Measurements from ENCODE around the gene C6orf136.

C6orf136 gene

GRCh38 chr6:30684386-30685156 lies 37.6 kb downstream of the C6orf136 start:
- Histone ChIP-seq H3K23ac (ENCODE audit: low read depth, low read length, poor library complexity) (no peak overlapping the region), H3K4me3 (ENCODE audit: low read length in 2 of 2) (peak overlapping the region; percentile 31 to 83), H3K27me3 (ENCODE audit: control insufficient read depth in 3 of 3, insufficient read depth in 3 of 3, low read depth in 1 of 3, low read length in 3 of 3) (no peaks in the 10 kb centered on the region), H3K4me1 (ENCODE audit: control insufficient read depth in 2 of 2, insufficient read depth in 1 of 2, low read depth in 1 of 2, low read length in 2 of 2) (peaks cover 56 to 59% of the 10 kb centered on the region in 2 donors), H3K79me1 (ENCODE audit: low read depth, low read length) (peaks cover 7% of the 10 kb centered on the region), H4K91ac (ENCODE audit: low read depth, low read length, poor library complexity) (no peak overlapping the region), H2BK120ac (ENCODE audit: low read depth, low read length) (no peak overlapping the region), H3K36me3 (replicated peaks in 1 of 2; ENCODE audit: control insufficient read depth in 2 of 2, insufficient read depth in 2 of 2, low read length in 2 of 2) (peaks cover 3 to 59% of the 10 kb centered on the region in 2 donors), H2BK5ac (ENCODE audit: low read length) (no peak overlapping the region), H2AFZ (ENCODE audit: low read length) (no peak overlapping the region), H2AK5ac (ENCODE audit: low read depth, low read length) (peak overlapping the region; percentile 61), H2BK15ac (ENCODE audit: low read length) (peak overlapping the region; percentile 46), H3K4me2 (ENCODE audit: insufficient read depth, low read length, poor library complexity, severe bottlenecking) (peak overlapping the region; percentile 56), H2BK12ac (ENCODE audit: low read length) (no peak overlapping the region), H3K14ac (ENCODE audit: low read length) (no peak overlapping the region), H3K9me3 (replicated peaks in 1 of 2; ENCODE audit: control insufficient read depth in 2 of 2, insufficient read depth in 1 of 2, low read depth in 1 of 2, low read length in 2 of 2) (no peaks in the 10 kb centered on the region), H3K27ac (replicated peaks; ENCODE audit: low read length) (no peak overlapping the region), H3K9ac (ENCODE audit: low read depth, low read length, poor library complexity) (peak overlapping the region; percentile 87), H4K8ac (ENCODE audit: low read depth, low read length) (no peak overlapping the region), H3K18ac (ENCODE audit: low read length) (peak overlapping the region; percentile 51), H3K4ac (ENCODE audit: low read length) (no peak overlapping the region)
- WGBS, 2 donors (ENCODE audit: extremely low coverage in 2 of 2, insufficient read length in 2 of 2, insufficient replicate concordance in 1 of 2) = no CpG with 5 or more reads among the region's 21 CpGs
- DNase-seq (ENCODE audit: low spot score) = no peak

DNA sequence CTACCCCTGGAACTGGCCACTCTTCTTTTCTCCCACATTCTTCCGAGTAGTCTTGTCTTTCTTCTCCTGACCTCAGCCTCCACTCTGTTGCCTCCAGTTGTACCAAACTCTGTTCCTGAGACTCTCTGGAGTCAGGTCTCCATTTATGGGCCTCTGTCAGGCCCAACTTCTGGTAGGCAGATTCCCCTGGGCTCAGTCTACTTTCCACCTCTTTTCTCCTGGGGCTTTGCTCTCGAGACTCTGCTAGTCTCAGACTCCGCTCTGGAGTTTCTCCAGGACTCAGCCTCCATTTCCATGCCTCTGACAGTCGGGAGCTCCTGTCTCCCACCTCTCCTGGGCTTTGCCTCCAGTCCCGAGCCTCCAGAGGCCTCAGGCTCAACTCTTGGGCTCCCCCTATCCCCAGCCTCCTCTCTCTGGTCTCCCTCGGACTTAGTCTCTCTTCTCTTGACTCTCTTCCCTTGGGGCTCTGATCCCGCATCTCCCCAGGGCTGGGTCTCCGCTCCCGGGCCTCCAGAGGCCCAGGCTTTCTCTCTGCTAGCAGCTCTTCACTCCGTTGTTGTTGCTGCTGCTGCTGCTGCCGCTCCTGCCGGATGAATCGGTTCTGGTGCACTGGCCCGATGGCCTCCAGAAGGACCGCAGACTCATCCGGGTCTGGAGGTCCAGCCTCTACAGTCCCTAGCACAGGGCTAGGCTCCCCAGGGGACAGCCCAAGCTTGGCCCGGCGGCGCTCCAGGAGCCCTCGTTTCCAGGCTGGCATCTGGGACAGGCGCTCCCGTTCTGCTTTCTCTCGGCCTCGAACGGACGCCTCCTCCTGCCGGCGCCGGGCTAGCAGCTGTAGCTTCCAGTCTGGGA lies 38.5 kb downstream of the C6orf136 start:
- no peak overlapping the region for H2BK12ac ChIP-seq (ENCODE audit: low read length)
- H3K79me1 ChIP-seq (ENCODE audit: low read depth, low read length) = peaks cover 9% of the 10 kb centered on the region
- DNase-seq (ENCODE audit: low spot score) = no peak
- H3K4me3 ChIP-seq (ENCODE audit: low read length in 2 of 2) = peak overlapping the region; percentile 83 to 91
- H2BK15ac ChIP-seq (ENCODE audit: low read length) = peak overlapping the region; percentile 46
- no peak overlapping the region for H3K14ac ChIP-seq (ENCODE audit: low read length)
- peak overlapping the region; percentile 62 for H3K23ac ChIP-seq (ENCODE audit: low read depth, low read length, poor library complexity)
- no peak overlapping the region for H3K4ac ChIP-seq (ENCODE audit: low read length)
- H2AK5ac ChIP-seq (ENCODE audit: low read depth, low read length) = peak overlapping the region; percentile 61
- peaks cover 56 to 61% of the 10 kb centered on the region in 2 donors for H3K4me1 ChIP-seq (ENCODE audit: control insufficient read depth in 2 of 2, insufficient read depth in 1 of 2, low read depth in 1 of 2, low read length in 2 of 2)
- H4K8ac ChIP-seq (ENCODE audit: low read depth, low read length) = no peak overlapping the region
- no peak overlapping the region for H2BK120ac ChIP-seq (ENCODE audit: low read depth, low read length)
- peaks cover 3 to 52% of the 10 kb centered on the region in 2 donors for H3K36me3 ChIP-seq (replicated peaks in 1 of 2; ENCODE audit: control insufficient read depth in 2 of 2, insufficient read depth in 2 of 2, low read length in 2 of 2)
- H3K4me2 ChIP-seq (ENCODE audit: insufficient read depth, low read length, poor library complexity, severe bottlenecking) = peak overlapping the region; percentile 80
- no peaks in the 10 kb centered on the region for H3K9me3 ChIP-seq (replicated peaks in 1 of 2; ENCODE audit: control insufficient read depth in 2 of 2, insufficient read depth in 1 of 2, low read depth in 1 of 2, low read length in 2 of 2)
- no peak overlapping the region for H3K9ac ChIP-seq (ENCODE audit: low read depth, low read length, poor library complexity)
- no CpG with 5 or more reads among the region's 29 CpGs for WGBS, 2 donors (ENCODE audit: extremely low coverage in 2 of 2, insufficient read length in 2 of 2, insufficient replicate concordance in 1 of 2)
- H3K27me3 ChIP-seq (ENCODE audit: control insufficient read depth in 3 of 3, insufficient read depth in 3 of 3, low read depth in 1 of 3, low read length in 3 of 3) = no peaks in the 10 kb centered on the region
- no peak overlapping the region for H3K18ac ChIP-seq (ENCODE audit: low read length)
- no peak overlapping the region for H3K27ac ChIP-seq (replicated peaks; ENCODE audit: low read length)
- H2AFZ ChIP-seq (ENCODE audit: low read length) = no peak overlapping the region
- H4K91ac ChIP-seq (ENCODE audit: low read depth, low read length, poor library complexity) = no peak overlapping the region
- no peak overlapping the region for H2BK5ac ChIP-seq (ENCODE audit: low read length)

DNA sequence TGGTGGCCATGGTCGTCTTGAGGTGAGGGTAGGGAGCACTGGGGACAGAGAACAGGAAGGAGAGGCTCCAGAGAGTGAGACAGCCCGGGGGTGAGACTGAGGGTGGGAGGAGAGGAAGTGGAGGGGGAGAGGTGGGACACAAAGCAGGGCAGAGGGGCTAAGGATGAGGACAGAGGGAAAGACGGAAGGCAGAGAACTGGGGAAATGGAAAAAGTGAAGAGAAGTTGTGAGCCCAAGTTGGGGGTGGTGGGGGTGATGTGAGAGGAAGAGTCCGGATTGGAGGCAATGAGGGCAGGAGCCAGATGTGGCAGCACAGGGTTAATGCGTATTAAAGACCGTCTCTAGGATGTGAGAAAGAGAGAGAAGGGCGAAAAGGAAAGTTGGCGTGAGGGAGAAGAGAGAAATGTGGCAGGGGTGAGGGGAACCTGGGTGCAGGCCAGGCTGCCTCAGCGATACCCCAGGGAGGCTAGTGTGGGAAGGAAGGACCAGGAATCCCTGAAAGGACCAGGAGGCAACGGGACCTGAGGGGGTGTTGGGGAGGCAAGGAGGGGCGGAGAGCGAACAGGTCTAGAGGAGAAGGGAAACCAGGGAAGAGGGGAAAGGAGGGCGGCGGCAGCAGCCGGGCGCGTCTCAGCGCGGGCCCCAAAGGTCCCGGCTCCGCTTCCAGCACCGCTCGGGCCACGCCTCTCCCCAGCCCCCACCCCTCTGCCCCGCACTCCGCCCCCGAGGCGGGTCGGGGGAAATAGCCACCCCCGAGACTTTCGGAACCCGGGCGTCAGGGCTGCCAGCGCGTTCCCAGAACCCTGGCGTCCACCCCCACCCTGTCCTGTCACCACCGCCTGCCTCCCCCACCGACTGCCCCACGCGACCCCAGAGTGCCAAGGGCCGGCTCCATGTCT lies 39.3 kb downstream of the C6orf136 start, which contains the start of gene PPP1R18:
TSS of gene PPP1R18 (minus strand) at position 637 of the 899 bp plus-strand sequence. CDS start at position 10, 627 bp downstream.
- Histone ChIP-seq H2AFZ (ENCODE audit: low read length) (peak within 1 kb of the TSS; percentile 87), H2AK5ac (ENCODE audit: low read depth, low read length) (peak within 1 kb of the TSS; percentile 64), H4K91ac (ENCODE audit: low read depth, low read length, poor library complexity) (no peak within 1 kb of the TSS), H2BK5ac (ENCODE audit: low read length) (peak within 1 kb of the TSS; percentile 49), H4K8ac (ENCODE audit: low read depth, low read length) (no peak within 1 kb of the TSS), H3K23ac (ENCODE audit: low read depth, low read length, poor library complexity) (peak within 1 kb of the TSS; percentile 95), H2BK12ac (ENCODE audit: low read length) (peak within 1 kb of the TSS; percentile 25), H3K4ac (ENCODE audit: low read length) (no peak within 1 kb of the TSS), H3K4me2 (ENCODE audit: insufficient read depth, low read length, poor library complexity, severe bottlenecking) (peak within 1 kb of the TSS; percentile 80), H3K18ac (ENCODE audit: low read length) (peak within 1 kb of the TSS; percentile 96), H3K9ac (ENCODE audit: low read depth, low read length, poor library complexity) (peak within 1 kb of the TSS; percentile 98), H3K14ac (ENCODE audit: low read length) (peak within 1 kb of the TSS; percentile 72), H3K79me1 (ENCODE audit: low read depth, low read length) (peaks cover 9% of the 10 kb centered on the region), H3K36me3 (replicated peaks in 1 of 2; ENCODE audit: control insufficient read depth in 2 of 2, insufficient read depth in 2 of 2, low read length in 2 of 2) (peaks cover 2 to 46% of the 10 kb centered on the region in 2 donors), H3K27ac (replicated peaks; ENCODE audit: low read length) (peak within 1 kb of the TSS; percentile 93), H3K4me1 (ENCODE audit: control insufficient read depth in 2 of 2, insufficient read depth in 1 of 2, low read depth in 1 of 2, low read length in 2 of 2) (peaks cover 56 to 62% of the 10 kb centered on the region in 2 donors), H3K9me3 (replicated peaks in 1 of 2; ENCODE audit: control insufficient read depth in 2 of 2, insufficient read depth in 1 of 2, low read depth in 1 of 2, low read length in 2 of 2) (no peaks in the 10 kb centered on the region), H3K4me3 (ENCODE audit: low read length in 2 of 2) (peak within 1 kb of the TSS; percentile 83 to 91), H3K27me3 (ENCODE audit: control insufficient read depth in 3 of 3, insufficient read depth in 3 of 3, low read depth in 1 of 3, low read length in 3 of 3) (no peaks in the 10 kb centered on the region), H2BK120ac (ENCODE audit: low read depth, low read length) (peak within 1 kb of the TSS; percentile 62), H2BK15ac (ENCODE audit: low read length) (no peak within 1 kb of the TSS)
- DNase-seq (ENCODE audit: low spot score) = no peak
- WGBS, 2 donors (ENCODE audit: extremely low coverage in 2 of 2, insufficient read length in 2 of 2, insufficient replicate concordance in 1 of 2) = no CpG with 5 or more reads among the region's 41 CpGs
